Measurements from ENCODE around the gene WSCD1. TPM values are rescaled to one million over a fixed set of nuclear protein-coding genes. Genes with fewer than 3 reads are reported as not detected.

WSCD1 gene
- total RNA-seq, 3 donors from 2014 or later (not counting 1 experiment from before 2014, with no cell fraction given), result 0.47 to 2.1 (median 1.9) TPM

DNA sequence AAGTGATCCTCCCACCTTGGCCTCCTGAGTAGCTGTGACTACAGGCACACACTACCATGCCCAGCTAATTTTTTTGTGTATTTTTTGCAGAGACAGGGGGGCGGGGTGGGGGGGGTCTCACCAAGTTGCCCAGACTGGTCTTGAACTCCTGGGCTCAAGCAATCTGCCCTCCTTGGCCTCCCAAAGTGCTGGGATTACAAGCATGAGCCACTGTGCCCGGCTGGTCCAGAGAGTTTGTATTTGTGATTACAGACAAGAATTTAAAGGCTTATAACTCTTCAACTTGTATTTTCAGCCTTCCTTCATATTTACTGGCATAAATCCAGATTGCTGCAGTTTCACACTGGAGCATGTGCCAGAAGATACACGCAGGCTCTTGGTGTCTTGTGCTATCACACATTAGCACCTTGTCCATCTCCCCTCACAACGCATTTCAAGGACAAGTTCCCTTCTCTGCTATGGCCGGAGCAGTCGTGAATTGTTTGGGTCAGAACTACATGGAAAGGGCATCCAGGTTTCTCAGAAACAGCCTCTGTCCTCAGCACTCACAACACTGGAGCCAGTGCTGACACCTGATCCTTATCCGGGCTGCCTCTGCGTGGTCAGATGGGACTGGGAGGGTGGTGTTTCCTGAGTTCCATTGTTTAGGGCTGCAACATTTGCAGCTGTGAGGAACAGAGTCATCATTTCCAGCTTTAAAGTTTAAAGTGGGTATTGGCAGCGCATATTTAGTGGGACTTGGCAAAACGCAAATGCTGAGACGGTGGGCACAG, 28.1 kb downstream of the WSCD1 start:
- peaks cover 8 to 9% of the 10 kb centered on the region in 2 donors for H3K27me3 Mint-ChIP-seq (ENCODE audit: low read depth in 2 of 2)
- no peaks in the 10 kb centered on the region for H3K4me1 Mint-ChIP-seq
- no peaks in the 10 kb centered on the region for H3K27me3 ChIP-seq (ENCODE audit: control insufficient read depth, insufficient read depth, low read length)
- no peaks in the 10 kb centered on the region for H3K9me3 ChIP-seq (ENCODE audit: control insufficient read depth, insufficient read depth, low read length)
- no peak overlapping the region for H3K4me3 Mint-ChIP-seq
- no peaks in the 10 kb centered on the region for H3K4me1 ChIP-seq (ENCODE audit: control insufficient read depth, insufficient read depth, low read length)
- intact Hi-C loops (cut with micrococcal nuclease), result no loop called here
- WGBS (ENCODE audit: insufficient coverage), result 84% methylated on average over 11 of the region's 11 CpGs
- ATAC-seq, result no peak
- no peak for DNase-seq
- H3K27ac Mint-ChIP-seq, result no peak overlapping the region
- no peaks in the 10 kb centered on the region for H3K9me3 Mint-ChIP-seq
- H3K36me3 Mint-ChIP-seq, result no peaks in the 10 kb centered on the region
- H3K4me3 ChIP-seq (ENCODE audit: low read length), result no peak overlapping the region
- no peak for TF ChIP-seq CTCF (IDR thresholded peaks at IDR 0.05)
- no peaks in the 10 kb centered on the region for H3K36me3 ChIP-seq (ENCODE audit: control insufficient read depth, insufficient read depth, low read length)
- no peak overlapping the region for H3K27ac ChIP-seq (ENCODE audit: low read length)

- Mint-ChIP-seq H3K27ac (no peak overlapping the region), H3K4me3 (no peak overlapping the region), H3K27me3 (ENCODE audit: low read depth in 2 of 2) (peaks cover 5 to 8% of the 10 kb centered on the region in 2 donors), H3K36me3 (no peaks in the 10 kb centered on the region), H3K9me3 (no peaks in the 10 kb centered on the region), H3K4me1 (no peaks in the 10 kb centered on the region)
- Histone ChIP-seq H3K9me3 (ENCODE audit: control insufficient read depth, insufficient read depth, low read length) (no peaks in the 10 kb centered on the region), H3K27me3 (ENCODE audit: control insufficient read depth, insufficient read depth, low read length) (no peaks in the 10 kb centered on the region), H3K27ac (ENCODE audit: low read length) (no peak overlapping the region), H3K36me3 (ENCODE audit: control insufficient read depth, insufficient read depth, low read length) (no peaks in the 10 kb centered on the region), H3K4me1 (ENCODE audit: control insufficient read depth, insufficient read depth, low read length) (no peaks in the 10 kb centered on the region), H3K4me3 (ENCODE audit: low read length) (no peak overlapping the region)
- WGBS (ENCODE audit: insufficient coverage), result 59% methylated on average over 1 of the region's 1 CpG
- intact Hi-C loops (cut with micrococcal nuclease), result no loop called here
- TF ChIP-seq CTCF (IDR thresholded peaks at IDR 0.05), result no peak
- DNase-seq (no peak), ATAC-seq (no peak)
Observed at GRCh38 chr17:6098823-6099180, 28.6 kb downstream of the WSCD1 start.

DNA sequence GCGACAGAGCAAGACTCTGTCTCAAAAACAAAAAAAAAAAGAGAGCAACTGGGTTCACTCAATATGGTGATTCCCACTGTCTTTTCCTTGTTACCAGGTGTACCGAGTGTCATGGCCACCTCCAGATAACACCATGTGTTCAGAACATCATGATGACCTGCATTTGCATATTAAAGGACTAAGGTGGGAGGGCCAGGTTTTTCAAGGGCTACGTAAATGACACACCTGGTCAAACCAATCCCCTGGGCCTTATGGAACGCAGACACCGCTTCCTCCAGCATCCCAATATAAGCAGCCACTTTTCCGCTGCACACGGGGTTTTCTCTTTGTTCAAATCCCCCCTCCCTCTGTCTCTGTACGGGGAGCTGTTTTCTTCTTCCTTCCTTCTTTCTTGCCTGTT, 29.3 kb downstream of the WSCD1 start:
- no peak for TF ChIP-seq CTCF (IDR thresholded peaks at IDR 0.05)
- no peak overlapping the region for H3K27ac Mint-ChIP-seq
- no peaks in the 10 kb centered on the region for H3K4me1 Mint-ChIP-seq
- H3K36me3 Mint-ChIP-seq, result no peaks in the 10 kb centered on the region
- no peak for DNase-seq
- H3K4me3 ChIP-seq (ENCODE audit: low read length), result no peak overlapping the region
- H3K27me3 Mint-ChIP-seq (ENCODE audit: low read depth in 2 of 2), result peaks cover 3 to 8% of the 10 kb centered on the region in 2 donors
- no peaks in the 10 kb centered on the region for H3K9me3 ChIP-seq (ENCODE audit: control insufficient read depth, insufficient read depth, low read length)
- H3K4me3 Mint-ChIP-seq, result no peak overlapping the region
- no peaks in the 10 kb centered on the region for H3K27me3 ChIP-seq (ENCODE audit: control insufficient read depth, insufficient read depth, low read length)
- no peak for ATAC-seq
- WGBS (ENCODE audit: insufficient coverage), result 87% methylated on average over 8 of the region's 8 CpGs
- H3K36me3 ChIP-seq (ENCODE audit: control insufficient read depth, insufficient read depth, low read length), result no peaks in the 10 kb centered on the region
- H3K4me1 ChIP-seq (ENCODE audit: control insufficient read depth, insufficient read depth, low read length), result no peaks in the 10 kb centered on the region
- intact Hi-C loops (cut with micrococcal nuclease), result no loop called here
- no peak overlapping the region for H3K27ac ChIP-seq (ENCODE audit: low read length)
- no peaks in the 10 kb centered on the region for H3K9me3 Mint-ChIP-seq

DNA sequence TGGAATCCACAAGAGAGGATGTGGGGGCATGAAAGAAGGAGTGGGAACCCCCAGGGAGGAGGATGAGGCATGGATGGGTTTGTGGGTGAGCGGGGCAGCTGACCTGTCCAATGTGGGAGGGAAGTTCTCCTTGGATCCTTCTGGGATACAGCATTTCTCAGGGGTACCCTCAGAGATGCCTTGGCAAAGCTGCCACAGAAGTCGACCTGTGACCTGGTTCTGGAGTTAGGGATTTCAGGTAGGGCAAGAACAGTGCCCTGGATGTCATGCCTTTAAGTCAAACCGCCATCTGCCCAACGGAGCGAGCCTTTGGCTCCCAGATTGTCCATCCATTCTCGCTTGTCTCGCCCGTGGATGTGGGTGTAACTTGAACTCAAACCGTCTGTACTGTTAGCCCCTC, 30.0 kb downstream of the WSCD1 start:
- Histone ChIP-seq H3K4me3 (ENCODE audit: low read length) (no peak overlapping the region), H3K27me3 (ENCODE audit: control insufficient read depth, insufficient read depth, low read length) (no peaks in the 10 kb centered on the region), H3K4me1 (ENCODE audit: control insufficient read depth, insufficient read depth, low read length) (no peaks in the 10 kb centered on the region), H3K36me3 (ENCODE audit: control insufficient read depth, insufficient read depth, low read length) (no peaks in the 10 kb centered on the region), H3K27ac (ENCODE audit: low read length) (no peak overlapping the region), H3K9me3 (ENCODE audit: control insufficient read depth, insufficient read depth, low read length) (no peaks in the 10 kb centered on the region)
- no peak overlapping the region for H3K27ac Mint-ChIP-seq
- WGBS (ENCODE audit: insufficient coverage), result 83% methylated on average over 9 of the region's 9 CpGs
- no peak for TF ChIP-seq CTCF (IDR thresholded peaks at IDR 0.05)
- H3K4me3 Mint-ChIP-seq, result no peak overlapping the region
- ATAC-seq, result no peak
- peaks cover 3 to 8% of the 10 kb centered on the region in 2 donors for H3K27me3 Mint-ChIP-seq (ENCODE audit: low read depth in 2 of 2)
- intact Hi-C loops (cut with micrococcal nuclease), result no loop called here
- no peak for DNase-seq
- no peaks in the 10 kb centered on the region for H3K4me1 Mint-ChIP-seq
- no peaks in the 10 kb centered on the region for H3K36me3 Mint-ChIP-seq
- H3K9me3 Mint-ChIP-seq, result no peaks in the 10 kb centered on the region
